ENCODE measurements around the gene R3HDM2. TPM values are rescaled to one million over a fixed set of nuclear protein-coding genes. Genes with fewer than 3 reads are reported as not detected.
A peak's percentile ranks its signal among the peaks of the same experiment; 100 is the strongest.

The R3HDM2 gene
- total RNA-seq, 2 experiments from 2014 or later = 53.8 to 82.4 TPM

DNA sequence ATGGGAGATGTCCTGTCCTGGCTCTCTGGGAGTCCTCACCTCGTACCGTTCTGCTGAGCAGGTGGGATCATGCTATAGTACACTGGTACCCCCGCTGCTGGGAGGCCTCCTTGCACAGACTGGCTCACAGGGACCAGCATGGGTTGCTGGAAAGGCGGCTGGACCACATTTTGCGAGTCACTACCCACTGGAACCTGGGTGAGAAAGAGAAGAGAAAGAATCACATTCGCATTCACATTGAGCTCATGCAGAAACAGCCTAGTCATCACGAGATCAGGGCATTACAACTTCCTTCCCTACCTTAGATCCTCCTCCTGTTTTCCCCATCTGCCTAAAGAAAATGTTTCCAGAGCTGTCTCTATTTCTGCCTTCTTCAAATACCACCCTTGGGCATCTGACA, 162.6 kb downstream of the R3HDM2 start:
- ATAC-seq (no peak), DNase-seq (no peak)
- Mint-ChIP-seq H3K4me3 (no peak overlapping the region), H3K27me3 (no peaks in the 10 kb centered on the region), H3K27ac (peak overlapping the region; percentile 34), H3K4me1 (peaks cover 11% of the 10 kb centered on the region), H3K9me3 (ENCODE audit: low read depth) (no peaks in the 10 kb centered on the region), H3K36me3 (peaks cover 35% of the 10 kb centered on the region)
- CTCF ChIA-PET = interaction anchor here (1.0 to 2.4 kb wide), 4 partner anchors 9 to 190 kb away, joined by 3 to 6 read pairs (median 4); partner anchors contain the start of gene INHBE

GRCh38 chr12:57266681-57267080, 164.2 kb downstream of the R3HDM2 start:
- DNase-seq = no peak
- H3K27me3 Mint-ChIP-seq = no peaks in the 10 kb centered on the region
- no peak overlapping the region for H3K4me3 Mint-ChIP-seq
- peaks cover 30% of the 10 kb centered on the region for H3K36me3 Mint-ChIP-seq
- no peak for ATAC-seq
- H3K27ac Mint-ChIP-seq = no peak overlapping the region
- CTCF ChIA-PET = interaction anchor here (0.7 to 9.5 kb wide), 5 partner anchors 25 to 192 kb away, joined by 3 to 87 read pairs (median 39); partner anchors contain the start of genes GLI1 and INHBE
- H3K4me1 Mint-ChIP-seq = peaks cover 13% of the 10 kb centered on the region
- H3K9me3 Mint-ChIP-seq (ENCODE audit: low read depth) = no peaks in the 10 kb centered on the region

DNA sequence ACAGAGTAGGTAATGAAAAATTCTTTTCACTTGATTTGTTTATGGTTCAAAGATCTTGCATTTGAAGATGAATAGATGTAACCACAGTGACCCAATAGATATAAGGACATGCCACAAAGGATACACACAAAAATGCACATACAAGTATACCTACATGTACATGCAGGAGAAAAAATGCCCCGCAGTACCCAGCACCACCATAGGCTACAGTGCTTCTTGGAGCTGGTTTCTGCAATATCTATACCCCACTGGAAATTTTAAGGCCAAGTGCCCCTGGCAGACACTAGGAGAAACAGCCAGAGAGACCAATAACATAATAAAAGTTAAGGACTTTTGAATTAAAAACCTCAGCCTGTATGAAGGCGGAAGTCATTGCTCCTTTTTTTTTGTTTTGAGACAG, 167.7 kb downstream of the R3HDM2 start:
- Mint-ChIP-seq H3K27ac (no peak overlapping the region), H3K9me3 (ENCODE audit: low read depth) (no peaks in the 10 kb centered on the region), H3K36me3 (peaks cover 14% of the 10 kb centered on the region), H3K27me3 (no peaks in the 10 kb centered on the region), H3K4me3 (no peak overlapping the region), H3K4me1 (peaks cover 9% of the 10 kb centered on the region)
- CTCF ChIA-PET = interaction anchor here (2.1 to 9.5 kb wide), 5 partner anchors 21 to 214 kb away, joined by 4 to 87 read pairs (median 39); partner anchors contain the start of genes GLI1 and INHBE
- DNase-seq (no peak), ATAC-seq (no peak)

DNA sequence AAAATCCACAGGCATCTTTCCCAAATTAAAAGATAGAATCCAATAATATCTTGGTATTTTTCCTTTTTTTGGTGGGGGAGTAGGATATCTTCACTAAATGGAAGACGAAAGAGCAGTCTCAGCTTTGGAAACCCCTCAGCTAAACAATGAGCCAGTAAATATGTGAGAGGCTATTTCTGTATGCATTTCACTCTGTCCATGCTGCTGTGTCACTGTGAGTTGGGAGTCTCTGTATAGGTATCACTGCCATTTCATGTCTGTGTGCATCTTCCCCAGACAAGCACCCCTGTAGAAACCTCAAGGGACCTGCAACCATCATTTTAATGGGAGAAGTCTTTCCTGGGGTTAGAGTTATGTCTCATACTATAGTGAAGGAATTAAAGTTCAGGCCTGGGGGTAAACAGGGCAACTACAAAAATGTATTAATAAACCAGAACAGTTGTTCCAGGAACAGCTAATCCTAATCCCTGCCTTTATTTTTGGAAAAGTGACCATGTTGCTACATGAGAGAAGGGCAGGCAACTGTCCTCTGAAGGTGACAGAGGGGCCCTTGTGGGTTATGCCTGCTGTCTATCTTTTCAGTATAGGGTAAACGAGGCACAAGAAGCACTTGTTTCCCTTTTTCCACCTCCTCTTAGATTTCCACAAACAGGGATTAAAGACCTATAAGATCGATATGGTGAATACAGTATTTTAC, 168.6 kb downstream of the R3HDM2 start:
- Mint-ChIP-seq H3K27ac (no peak overlapping the region), H3K4me3 (no peak overlapping the region), H3K36me3 (peaks cover 13% of the 10 kb centered on the region), H3K27me3 (no peaks in the 10 kb centered on the region), H3K9me3 (ENCODE audit: low read depth) (no peaks in the 10 kb centered on the region), H3K4me1 (peaks cover 8% of the 10 kb centered on the region)
- DNase-seq (no peak), ATAC-seq (no peak)
- CTCF ChIA-PET = interaction anchor here (0.9 to 9.5 kb wide), 6 partner anchors 12 to 196 kb away, joined by 3 to 87 read pairs (median 22); partner anchors contain the start of genes GLI1, INHBE, SHMT2 and STAC3

DNA sequence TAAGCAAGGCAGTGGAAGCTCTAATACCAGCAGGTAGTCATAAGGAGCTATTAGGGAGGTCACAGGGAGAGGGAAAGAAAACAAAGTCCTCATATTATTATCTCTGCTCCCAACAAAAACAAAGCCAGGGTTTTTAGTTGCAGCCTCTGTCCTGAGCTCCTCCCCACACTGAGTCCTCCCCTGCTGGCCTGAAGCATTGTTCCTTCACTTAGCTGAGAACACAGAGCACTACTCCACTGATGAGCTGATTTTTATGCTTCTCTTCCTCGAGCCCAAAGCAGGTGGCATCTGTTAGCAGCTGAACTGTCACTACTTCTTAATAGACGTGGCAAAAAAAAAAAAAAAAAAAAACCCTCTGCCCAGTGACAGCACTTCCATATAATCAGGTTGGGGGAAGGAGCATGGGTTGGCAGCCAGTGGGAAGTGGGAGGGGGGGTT, 169.4 kb downstream of the R3HDM2 start:
- Mint-ChIP-seq H3K9me3 (ENCODE audit: low read depth) (no peaks in the 10 kb centered on the region), H3K27ac (no peak overlapping the region), H3K27me3 (no peaks in the 10 kb centered on the region), H3K4me1 (peaks cover 8% of the 10 kb centered on the region), H3K36me3 (peaks cover 12% of the 10 kb centered on the region), H3K4me3 (no peak overlapping the region)
- DNase-seq (no peak), ATAC-seq (no peak)
- CTCF ChIA-PET = interaction anchor here (0.5 to 9.5 kb wide), 7 partner anchors 11 to 197 kb away, joined by 3 to 87 read pairs (median 5); partner anchors contain the start of genes GLI1, INHBE, SHMT2 and STAC3

DNA sequence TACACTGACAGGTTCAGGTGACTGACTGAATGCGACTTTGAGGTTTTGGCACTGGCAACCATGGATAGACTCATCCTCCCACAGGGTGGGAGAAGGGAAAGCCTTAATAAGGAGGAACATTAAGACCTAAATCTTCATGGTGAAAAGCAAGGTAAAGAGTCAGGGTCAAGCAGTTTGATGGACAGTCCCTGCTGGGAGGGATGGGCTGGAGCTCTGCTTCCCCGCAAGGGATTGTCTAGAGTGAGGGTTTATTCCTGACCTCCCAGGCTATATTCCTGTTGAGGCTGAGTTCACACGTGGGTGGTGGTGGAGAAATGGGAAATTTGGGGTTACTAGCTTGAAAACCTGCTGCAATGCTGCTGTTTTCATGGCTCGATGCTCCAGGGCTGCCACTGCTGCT, 170.5 kb downstream of the R3HDM2 start:
- no peak overlapping the region for H3K4me3 Mint-ChIP-seq
- ATAC-seq (no peak), DNase-seq (no peak)
- H3K36me3 Mint-ChIP-seq = peaks cover 14% of the 10 kb centered on the region
- H3K4me1 Mint-ChIP-seq = peaks cover 8% of the 10 kb centered on the region
- H3K27ac Mint-ChIP-seq = no peak overlapping the region
- no peaks in the 10 kb centered on the region for H3K27me3 Mint-ChIP-seq
- no peaks in the 10 kb centered on the region for H3K9me3 Mint-ChIP-seq (ENCODE audit: low read depth)
- CTCF ChIA-PET = interaction anchor here (0.5 to 9.5 kb wide), 4 partner anchors 18 to 542 kb away, joined by 3 to 87 read pairs (median 32); partner anchors contain the start of genes GLI1 and INHBE

GRCh38 chr12:57258977-57259970, 171.6 kb downstream of the R3HDM2 start:
- Mint-ChIP-seq H3K9me3 (ENCODE audit: low read depth) (no peaks in the 10 kb centered on the region), H3K4me3 (no peak overlapping the region), H3K27ac (no peak overlapping the region), H3K27me3 (no peaks in the 10 kb centered on the region), H3K36me3 (peaks cover 14% of the 10 kb centered on the region), H3K4me1 (peaks cover 8% of the 10 kb centered on the region)
- DNase-seq (no peak), ATAC-seq (no peak)
- CTCF ChIA-PET = interaction anchor here (0.5 to 9.5 kb wide), 4 partner anchors 17 to 541 kb away, joined by 3 to 87 read pairs (median 32); partner anchors contain the start of genes GLI1 and INHBE

DNA sequence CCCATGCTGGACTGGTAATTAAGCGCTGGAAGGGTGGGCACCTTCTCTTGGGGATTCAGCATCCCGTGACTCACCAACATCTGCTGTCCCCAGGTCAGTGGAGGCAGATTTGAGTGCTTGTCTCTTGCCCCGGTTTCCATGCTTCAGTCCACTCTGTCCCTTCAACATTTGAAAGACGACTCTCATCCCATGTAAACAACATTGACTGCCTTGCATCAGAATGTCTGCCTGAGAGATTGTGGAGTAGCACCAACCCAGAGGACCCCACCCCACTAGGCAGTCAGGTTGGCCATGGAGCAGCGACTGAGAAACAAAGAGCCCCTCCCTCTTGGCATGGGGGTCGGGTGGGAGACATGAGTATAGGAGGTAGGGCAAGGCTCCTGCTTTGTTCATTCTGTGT, 174.9 kb downstream of the R3HDM2 start:
- H3K4me1 Mint-ChIP-seq = no peaks in the 10 kb centered on the region
- no peak overlapping the region for H3K27ac Mint-ChIP-seq
- H3K36me3 Mint-ChIP-seq = peaks cover 10% of the 10 kb centered on the region
- DNase-seq (no peak), ATAC-seq (no peak)
- H3K9me3 Mint-ChIP-seq (ENCODE audit: low read depth) = no peaks in the 10 kb centered on the region
- CTCF ChIA-PET = interaction anchor here (2.0 to 2.3 kb wide), 2 partner anchors 42 to 203 kb away, joined by 6 to 12 read pairs; no protein-coding TSS in a partner anchor
- no peak overlapping the region for H3K4me3 Mint-ChIP-seq
- no peaks in the 10 kb centered on the region for H3K27me3 Mint-ChIP-seq

DNA sequence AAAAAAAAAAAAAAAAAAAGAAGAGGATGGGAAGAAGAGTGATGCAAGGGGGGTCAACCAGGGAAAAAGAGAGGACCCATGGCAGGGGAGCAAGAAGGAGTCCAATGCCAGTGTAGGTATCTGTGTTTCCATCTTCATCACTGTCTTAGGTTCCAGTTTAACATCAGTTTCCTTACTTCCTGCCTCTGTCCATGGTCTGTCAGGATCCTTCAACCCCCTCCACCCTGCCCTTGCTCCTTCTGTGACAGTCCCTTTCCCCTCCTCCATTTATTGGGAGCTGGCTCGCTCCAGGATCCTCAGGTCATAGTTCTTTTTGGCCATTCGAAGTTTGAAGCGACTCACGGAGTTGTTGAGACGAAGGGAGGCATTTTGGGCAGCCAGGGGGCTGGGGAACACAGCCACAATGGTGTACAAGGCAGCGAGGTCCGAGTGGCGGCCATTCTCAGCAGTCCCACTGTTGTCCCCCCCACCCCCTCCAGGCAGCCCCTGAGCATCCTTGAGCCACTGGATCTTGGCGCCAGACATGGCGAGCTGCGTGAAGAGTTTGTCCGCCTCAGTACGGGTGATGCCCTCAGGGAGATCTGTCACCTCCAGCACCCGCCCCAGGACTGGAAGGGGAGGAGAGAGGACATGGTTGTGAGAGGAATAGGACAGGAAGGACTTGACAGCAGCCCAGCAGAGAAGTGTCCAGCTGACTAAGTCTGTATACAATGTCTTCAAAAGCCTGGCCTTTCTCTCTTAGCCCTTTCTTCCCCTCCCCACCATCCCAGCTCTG, 176.2 kb downstream of the R3HDM2 start:
- no peak overlapping the region for H3K4me3 Mint-ChIP-seq
- CTCF ChIA-PET = interaction anchor here (0.7 to 2.3 kb wide), 4 partner anchors 12 to 204 kb away, joined by 3 to 12 read pairs (median 4); no protein-coding TSS in a partner anchor
- H3K4me1 Mint-ChIP-seq = no peaks in the 10 kb centered on the region
- no peaks in the 10 kb centered on the region for H3K27me3 Mint-ChIP-seq
- ATAC-seq (no peak), DNase-seq (no peak)
- no peak overlapping the region for H3K27ac Mint-ChIP-seq
- peaks cover 9% of the 10 kb centered on the region for H3K36me3 Mint-ChIP-seq
- no peaks in the 10 kb centered on the region for H3K9me3 Mint-ChIP-seq (ENCODE audit: low read depth)

DNA sequence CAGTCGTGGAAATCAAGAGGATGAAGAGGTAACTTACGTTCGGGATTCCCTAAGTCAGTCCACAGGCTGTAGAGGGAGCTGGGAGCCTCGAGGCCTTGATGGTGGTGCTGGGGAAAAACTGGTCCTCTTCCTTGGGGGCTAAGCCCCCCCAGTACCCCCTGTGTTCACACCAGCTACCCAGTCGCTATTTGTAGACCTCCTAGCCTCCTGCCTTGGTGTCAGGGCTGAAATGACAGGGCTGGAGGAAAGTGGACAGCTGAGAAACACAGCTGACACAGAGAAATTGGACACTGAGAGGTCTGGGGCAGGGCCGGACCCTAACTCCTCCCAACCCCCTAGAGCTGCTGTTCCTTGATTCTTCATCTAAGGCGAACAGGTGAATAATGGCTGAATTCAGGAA, 179.9 kb downstream of the R3HDM2 start, which contains the start of gene STAC3:
TSS of gene STAC3 (minus strand) at position 232 of the 400 bp plus-strand sequence. CDS start 1,551 bp downstream, outside the sequence.
- ATAC-seq (no peak), DNase-seq (no peak)
- Mint-ChIP-seq H3K9me3 (ENCODE audit: low read depth) (no peaks in the 10 kb centered on the region), H3K27ac (no peak within 1 kb of the TSS), H3K27me3 (no peaks in the 10 kb centered on the region), H3K4me3 (no peak within 1 kb of the TSS), H3K36me3 (peaks cover 4% of the 10 kb centered on the region), H3K4me1 (peaks cover 11% of the 10 kb centered on the region)
- CTCF ChIA-PET = interaction anchor here (1.1 to 19.2 kb wide), 5 partner anchors 10 to 38 kb away, joined by 3 to 647 read pairs (median 5); partner anchors contain the start of gene NXPH4

- no peak overlapping the region for H3K4me3 Mint-ChIP-seq
- no peaks in the 10 kb centered on the region for H3K27me3 Mint-ChIP-seq
- DNase-seq (no peak), ATAC-seq (no peak)
- no peaks in the 10 kb centered on the region for H3K9me3 Mint-ChIP-seq (ENCODE audit: low read depth)
- H3K4me1 Mint-ChIP-seq = peaks cover 11% of the 10 kb centered on the region
- peaks cover 4% of the 10 kb centered on the region for H3K36me3 Mint-ChIP-seq
- H3K27ac Mint-ChIP-seq = no peak overlapping the region
- CTCF ChIA-PET = interaction anchor here (1.1 to 19.2 kb wide), 6 partner anchors 9 to 202 kb away, joined by 3 to 647 read pairs (median 5); partner anchors contain the start of gene NXPH4
These were observed 180.3 kb downstream of the R3HDM2 start for GRCh38 chr12:57250541-57250940.
